ENCODE data around the gene C7orf25. TPM values are rescaled to one million over a fixed set of nuclear protein-coding genes. Genes with fewer than 3 reads are reported as not detected.

Gene C7orf25
- total RNA-seq, 4 donors from 2014 or later = 8.3 to 15.1 (median 11.3) TPM

DNA sequence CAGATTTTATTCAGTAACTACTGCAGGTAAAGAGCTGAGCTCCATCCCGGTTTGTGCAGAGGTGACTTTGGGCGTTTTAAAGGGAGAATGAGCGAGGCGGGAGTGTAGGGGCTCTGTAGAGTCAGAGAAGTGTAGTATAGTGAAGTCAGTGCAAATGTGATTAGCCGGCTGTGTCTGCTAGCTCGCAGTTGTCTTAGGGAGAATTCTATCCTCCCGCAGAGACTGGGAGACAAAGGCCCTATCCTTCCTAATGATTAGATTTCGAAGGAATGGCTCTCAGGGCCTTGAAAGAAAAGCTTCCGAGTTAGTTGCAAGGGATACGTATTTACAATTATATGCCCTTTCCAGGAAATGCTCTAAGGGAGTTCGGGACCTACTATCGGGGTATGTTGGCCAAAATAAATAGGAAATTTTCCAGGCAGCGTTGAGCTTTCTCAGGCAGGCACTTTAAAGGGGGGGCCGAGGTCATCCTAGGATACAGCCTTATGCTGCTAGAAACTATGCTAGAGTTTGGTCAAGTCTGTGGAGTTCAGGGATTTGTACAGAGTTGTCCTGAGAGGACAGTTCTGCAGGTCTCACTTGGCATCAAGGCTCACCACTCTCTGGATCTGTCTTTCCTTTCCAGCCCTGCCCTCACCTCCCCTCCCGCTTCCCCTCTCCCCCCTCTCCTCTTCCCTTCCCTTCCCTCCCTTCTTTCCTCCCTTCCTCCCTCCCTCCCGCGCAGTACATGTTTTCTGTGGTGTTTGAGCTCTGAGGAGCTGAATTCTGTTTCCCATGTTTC is 21.1 kb upstream of the C7orf25 start:
- Histone ChIP-seq H3K9me3 (no peaks in the 10 kb centered on the region), H3K36me3 (peaks cover 0 to 29% (median 0%) of the 10 kb centered on the region in 3 donors), H3K4me1 (peaks cover 0 to 43% (median 3%) of the 10 kb centered on the region in 4 donors), H3K27ac (peak overlapping the region; percentile 77 to 81 (median 80)), H3K27me3 (no peaks in the 10 kb centered on the region), H3K4me3 (peak overlapping the region; percentile 73 to 96 (median 84))
- DNase-seq = no peak
- no peak for TF ChIP-seq POLR2A (IDR thresholded peaks at IDR 0.05)
- TF ChIP-seq, protein P1, sequence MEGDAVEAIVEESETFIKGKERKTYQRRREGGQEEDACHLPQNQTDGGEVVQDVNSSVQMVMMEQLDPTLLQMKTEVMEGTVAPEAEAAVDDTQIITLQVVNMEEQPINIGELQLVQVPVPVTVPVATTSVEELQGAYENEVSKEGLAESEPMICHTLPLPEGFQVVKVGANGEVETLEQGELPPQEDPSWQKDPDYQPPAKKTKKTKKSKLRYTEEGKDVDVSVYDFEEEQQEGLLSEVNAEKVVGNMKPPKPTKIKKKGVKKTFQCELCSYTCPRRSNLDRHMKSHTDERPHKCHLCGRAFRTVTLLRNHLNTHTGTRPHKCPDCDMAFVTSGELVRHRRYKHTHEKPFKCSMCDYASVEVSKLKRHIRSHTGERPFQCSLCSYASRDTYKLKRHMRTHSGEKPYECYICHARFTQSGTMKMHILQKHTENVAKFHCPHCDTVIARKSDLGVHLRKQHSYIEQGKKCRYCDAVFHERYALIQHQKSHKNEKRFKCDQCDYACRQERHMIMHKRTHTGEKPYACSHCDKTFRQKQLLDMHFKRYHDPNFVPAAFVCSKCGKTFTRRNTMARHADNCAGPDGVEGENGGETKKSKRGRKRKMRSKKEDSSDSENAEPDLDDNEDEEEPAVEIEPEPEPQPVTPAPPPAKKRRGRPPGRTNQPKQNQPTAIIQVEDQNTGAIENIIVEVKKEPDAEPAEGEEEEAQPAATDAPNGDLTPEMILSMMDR (IDR thresholded peaks at IDR 0.05) = no peak

DNA sequence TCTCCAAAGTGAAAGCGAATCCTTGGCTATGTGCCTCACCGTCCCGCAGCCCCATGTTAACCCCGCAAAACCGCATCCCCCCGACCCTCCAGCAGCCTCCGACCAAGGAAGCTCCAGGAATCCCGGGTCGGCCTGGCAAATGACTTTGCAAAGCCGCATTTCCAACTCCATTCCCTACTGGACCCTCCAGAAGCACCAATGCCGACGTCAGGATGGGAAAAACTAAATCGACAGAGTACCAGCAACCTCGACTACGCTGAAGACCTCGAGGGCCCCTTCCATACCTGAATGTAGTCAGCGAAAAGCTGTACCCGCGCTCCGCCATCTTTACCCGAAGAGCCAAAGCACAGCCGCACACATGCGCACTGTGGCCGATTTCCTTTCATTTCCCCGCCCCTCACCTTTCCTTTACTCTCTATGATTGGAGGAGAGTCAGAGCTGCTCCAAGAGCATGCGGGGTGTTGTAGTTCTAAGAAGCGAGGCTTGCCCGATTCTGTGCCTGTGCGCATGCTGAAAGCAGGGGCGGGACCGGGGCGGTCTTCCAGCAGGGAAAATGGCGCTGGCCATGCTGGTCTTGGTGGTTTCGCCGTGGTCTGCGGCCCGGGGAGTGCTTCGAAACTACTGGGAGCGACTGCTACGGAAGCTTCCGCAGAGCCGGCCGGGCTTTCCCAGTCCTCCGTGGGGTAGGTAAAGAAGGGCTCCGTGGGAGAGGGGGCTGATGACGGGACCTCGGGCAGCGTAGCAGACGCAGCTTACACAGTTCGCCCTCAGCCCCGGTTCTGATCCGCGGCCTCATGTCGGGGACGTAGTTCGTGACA is 20.2 kb upstream of the C7orf25 start, which contains the start of the genes MRPL32 and PSMA2:
TSS of gene MRPL32 (plus strand) at position 543 of the 818 bp plus-strand sequence. CDS start at position 554, 11 bp downstream.
TSS of gene PSMA2 (minus strand) at position 341 of the 818 bp plus-strand sequence. CDS start at position 325, 16 bp downstream.
- DNase-seq = peak; percentile 91 to 98 (median 93)
- Histone ChIP-seq H3K9me3 (no peaks in the 10 kb centered on the region), H3K4me1 (peaks cover 0 to 49% (median 3%) of the 10 kb centered on the region in 4 donors), H3K36me3 (peaks cover 0 to 26% (median 0%) of the 10 kb centered on the region in 3 donors), H3K27me3 (no peaks in the 10 kb centered on the region), H3K27ac (peak within 1 kb of the TSS; percentile 77 to 81 (median 80)), H3K4me3 (peak within 1 kb of the TSS; percentile 73 to 96 (median 84))
- TF ChIP-seq, protein P1 (IDR thresholded peaks at IDR 0.05) = no peak
- peak; percentile 30 to 68 for TF ChIP-seq POLR2A (IDR thresholded peaks at IDR 0.05)

DNA sequence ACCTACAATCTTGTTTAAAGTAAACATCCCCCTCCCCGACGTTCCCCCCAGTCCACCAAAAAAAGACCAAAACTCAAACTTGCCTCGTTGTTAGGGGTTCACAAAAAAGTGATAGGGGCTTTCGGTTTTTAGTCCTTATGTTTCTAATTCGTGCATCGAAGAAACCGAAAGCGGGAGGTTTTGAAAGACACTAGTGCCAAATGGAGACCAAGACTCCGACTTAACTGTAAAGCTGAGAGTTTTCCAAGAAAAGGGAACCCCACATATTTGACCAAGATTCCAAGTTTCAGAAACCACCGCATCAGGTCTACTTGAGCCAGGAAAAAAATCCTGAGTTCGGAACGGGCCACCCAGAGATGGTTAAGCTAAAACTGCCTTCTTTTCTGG is 19.6 kb upstream of the C7orf25 start:
- no peak for TF ChIP-seq POLR2A (IDR thresholded peaks at IDR 0.05)
- TF ChIP-seq, protein P1 (IDR thresholded peaks at IDR 0.05) = no peak
- Histone ChIP-seq H3K4me3 (peak overlapping the region; percentile 73 to 96 (median 84)), H3K4me1 (peaks cover 0 to 49% (median 3%) of the 10 kb centered on the region in 4 donors), H3K36me3 (peaks cover 0 to 28% (median 0%) of the 10 kb centered on the region in 3 donors), H3K27me3 (no peaks in the 10 kb centered on the region), H3K9me3 (no peaks in the 10 kb centered on the region), H3K27ac (peak overlapping the region; percentile 77 to 81 (median 80))
- no peak for DNase-seq

DNA sequence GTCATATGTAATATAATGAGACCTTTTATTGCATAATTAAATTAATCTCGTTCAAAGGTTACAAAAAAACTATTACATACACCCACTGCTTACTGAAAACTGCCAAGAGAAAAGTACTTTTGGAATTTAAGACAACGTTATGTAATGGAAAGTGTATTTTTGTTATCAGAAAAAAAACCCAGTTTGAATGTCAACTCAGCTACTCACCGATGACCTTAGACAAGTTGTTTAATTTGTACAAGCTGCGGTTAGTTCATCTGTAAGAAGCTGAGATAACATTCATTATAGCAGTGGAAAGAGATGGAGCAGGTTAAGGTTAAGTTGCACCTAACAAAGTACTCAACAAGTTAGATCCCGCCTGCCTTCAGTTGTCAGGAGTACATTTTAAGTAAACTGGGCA is 19.0 kb upstream of the C7orf25 start:
- Histone ChIP-seq H3K36me3 (peaks cover 0 to 29% (median 0%) of the 10 kb centered on the region in 3 donors), H3K27me3 (no peaks in the 10 kb centered on the region), H3K4me3 (peak overlapping the region; percentile 73 to 96 (median 84)), H3K9me3 (no peaks in the 10 kb centered on the region), H3K27ac (peak overlapping the region in 3 of 4 donors; percentile 36 to 78 (median 77)), H3K4me1 (peaks cover 0 to 49% (median 3%) of the 10 kb centered on the region in 4 donors)
- no peak for DNase-seq
- TF ChIP-seq POLR2A (IDR thresholded peaks at IDR 0.05) = no peak
- TF ChIP-seq, protein P1 (IDR thresholded peaks at IDR 0.05) = no peak

DNA sequence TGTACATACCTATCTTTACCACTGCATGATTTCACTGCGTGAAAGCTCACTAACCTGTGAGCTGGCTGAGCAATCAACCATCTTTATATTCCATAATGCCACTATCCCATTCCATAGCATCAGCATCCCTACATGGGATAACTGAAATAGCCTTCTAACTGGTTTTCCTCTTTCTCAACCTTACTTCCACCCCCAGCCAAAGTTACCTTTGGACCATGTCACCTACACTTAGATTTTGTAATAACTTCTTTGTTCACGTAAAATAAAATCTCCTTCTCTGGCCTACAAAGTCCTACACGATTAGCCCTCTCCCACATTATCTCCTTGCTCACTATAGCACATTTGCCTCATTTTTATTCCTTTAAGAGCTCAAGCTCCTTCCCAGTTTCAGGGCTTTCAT is 17.6 kb upstream of the C7orf25 start:
- Histone ChIP-seq H3K9me3 (no peaks in the 10 kb centered on the region), H3K36me3 (peaks cover 0 to 31% (median 0%) of the 10 kb centered on the region in 3 donors), H3K27me3 (no peaks in the 10 kb centered on the region), H3K4me3 (no peak overlapping the region), H3K27ac (no peak overlapping the region), H3K4me1 (peaks cover 0 to 49% (median 3%) of the 10 kb centered on the region in 4 donors)
- no peak for TF ChIP-seq POLR2A (IDR thresholded peaks at IDR 0.05)
- TF ChIP-seq, protein P1 (IDR thresholded peaks at IDR 0.05) = no peak
- DNase-seq = no peak
